GM12878 (cell line): Measurements from ENCODE around the gene PACSIN3. TPM values are rescaled to one million over a fixed set of nuclear protein-coding genes. Genes with fewer than 3 reads are reported as not detected.
"Not testable (repeated sequence)": the region's sequence is repeated elsewhere in the genome, so short reads cannot be mapped to it uniquely, and the experiment has no call there.

Experiments used
- ATAC-seq: fragments of 200-7000 bp; cut with Tn5 transposase; 3 replicates; pipeline ENCODE4 v1.9.1; 2020; ENCODE audit warnings: mild to moderate bottlenecking, moderate library complexity
- BruUV-seq: library from RNA; stranded (reverse); fragments of 400-500 nt; replicated peaks from 2 replicates; lab custom pipeline; 2021; lab: Mats Ljungman, UMichigan
- CTCF ChIA-PET: fragments of 300-600 bp; sonication (Branson Sonifier 250); formaldehyde crosslinking; extraction: SDS; loops from one replicate; lab custom pipeline; 2021; ENCODE audit warnings: inconsistent platforms; lab: Yijun Ruan, JAX
- POLR2A ChIA-PET: fragments of 350-600 bp; formaldehyde crosslinking; extraction: SDS; loops from one replicate; lab custom pipeline; 2021; ENCODE audit warnings: inconsistent platforms; lab: Charles Lee
- RAD21 ChIA-PET: fragments of 300-600 bp; sonication (Branson Sonifier 250); formaldehyde crosslinking; loops from one replicate; lab custom pipeline; 2023; ENCODE audit warnings: antibody characterized with exemption; ENCODE audit not compliant: unreplicated experiment; lab: Charles Lee
- SMC1A ChIA-PET: fragments of 300-600 bp; sonication (Branson Sonifier 250); formaldehyde crosslinking; loops from one replicate; lab custom pipeline; 2023; ENCODE audit not compliant: unreplicated experiment, uncharacterized antibody; lab: Charles Lee
- DNase-seq: peaks from one replicate; pipeline ENCODE4 v3.0.0-alpha.2; 2011; ENCODE audit warnings: low read depth, low spot score
- FAIRE-seq: peaks from 3 replicates; lab custom pipeline; 2011; peaks lifted over from hg19 to GRCh38; lab: Jason Lieb, UNC
- H2AFZ ChIP-seq: 2 replicates; pipeline ENCODE4 v1.6.0; 2011; ENCODE audit warnings: low read depth, low read length, control low read depth; ENCODE audit not compliant: control insufficient read depth
- H3K27ac ChIP-seq: 2 replicates; pipeline ENCODE4 v1.5.1; 2011; ENCODE audit warnings: control low read depth; ENCODE audit not compliant: control insufficient read depth, insufficient read depth
- H3K27me3 ChIP-seq, 2 experiments: replicated peaks in 1 of 2; 2 replicates each; pipeline versions ENCODE4 v1.6.0 to v1.6.1; 2011; ENCODE audit warnings: low read length in 1 of 2; ENCODE audit not compliant: control insufficient read depth in 2 of 2, insufficient read depth in 2 of 2
- H3K36me3 ChIP-seq, 2 experiments: 2 replicates each; pipeline ENCODE4 v1.5.1; 2011; ENCODE audit warnings: low read length in 1 of 2; ENCODE audit not compliant: control insufficient read depth in 2 of 2, insufficient read depth in 2 of 2
- H3K4me1 ChIP-seq: 2 replicates; pipeline ENCODE4 v1.6.1; 2011; ENCODE audit warnings: mild to moderate bottlenecking, low read length, moderate library complexity, mixed read lengths; ENCODE audit not compliant: control insufficient read depth, insufficient read depth
- H3K4me2 ChIP-seq: 2 replicates; pipeline ENCODE4 v1.6.0; 2011; ENCODE audit warnings: control low read depth; ENCODE audit not compliant: control insufficient read depth, insufficient read depth
- H3K4me3 ChIP-seq: fragments of 200-600 bp; sonication (generic); 2 replicates; pipeline ENCODE4 v1.5.1; 2016
- H3K79me2 ChIP-seq: 2 replicates; pipeline ENCODE4 v1.6.0; 2011; ENCODE audit warnings: low read length; ENCODE audit not compliant: control insufficient read depth, insufficient read depth
- H3K9ac ChIP-seq: 2 replicates; pipeline ENCODE4 v1.8.0; 2011; ENCODE audit warnings: low read length, control low read depth, mixed read lengths; ENCODE audit not compliant: control insufficient read depth, insufficient read depth
- H3K9me3 ChIP-seq: replicated peaks from 3 replicates; pipeline ENCODE4 v1.5.1; 2011; ENCODE audit warnings: mild to moderate bottlenecking, low read length; ENCODE audit not compliant: control insufficient read depth, insufficient read depth
- H4K20me1 ChIP-seq: 2 replicates; pipeline ENCODE4 v1.6.0; 2011; ENCODE audit not compliant: control insufficient read depth, insufficient read depth
- GATAD2B ChIP-seq: fragments of 450-650 bp; conservative IDR thresholded peaks from 2 replicates; pipeline ENCODE4 v1.6.1; 2017; ENCODE audit warnings: low read depth, mild to moderate bottlenecking, moderate library complexity
- IKZF1 ChIP-seq: fragments of 450-650 bp; conservative IDR thresholded peaks from 2 replicates; pipeline ENCODE4 v1.6.1; 2017; ENCODE audit warnings: antibody characterized with exemption, mild to moderate bottlenecking
- JUNB ChIP-seq: IDR thresholded peaks from 2 replicates; pipeline ENCODE4 v1.6.1; 2016; ENCODE audit warnings: antibody characterized with exemption, mild to moderate bottlenecking
- RFX5 ChIP-seq: IDR thresholded peaks from 2 replicates; pipeline ENCODE4 v1.6.1; 2011; ENCODE audit warnings: low read depth, low read length, improper control_type of control experiment
- WGBS: methylation state at CpG from one replicate; pipeline ENCODE4 v1.1.6; 2016; ENCODE audit warnings: low lambda C conversion rate; ENCODE audit not compliant: insufficient replicate concordance, insufficient coverage; ENCODE audit errors: missing lambda C conversion rate; 5-methylcytosine and 5-hydroxymethylcytosine counted together
- in situ Hi-C: fragments of 300-500 bp; cut with MboI; formaldehyde crosslinking; loops from 9 replicates; pipeline ENCODE4 v1.14.3; 2018; ENCODE audit warnings: mixed read lengths
- intact Hi-C: fragments of 100-400 bp; cut with micrococcal nuclease; formaldehyde crosslinking; loops from one replicate; pipeline ENCODE4 v1.14.2; 2022; ENCODE audit not compliant: unreplicated experiment
- polyA plus RNA-seq, 11 experiments: library from polyadenylated mRNA; depleted of rRNA in 4 of 11; unstranded in 6 of 11; stranded (reverse) in 5 of 11; fragments of >200 nt; fragmentation: Nextera tagmentation in 4 of 11; fragmentation: Illumina TruSeq in 1 of 11; extraction: Ambion mirVana in 4 of 11; extraction: Trizol in 1 of 11; gene quantifications; 1 replicate in 1 of 11; 2 replicates in 10 of 11; pipeline versions ENCODE4 v1.2.1 to v1.2.3, GENCODE V29; 2011 to 2016; ENCODE audit warnings: inconsistent platforms in 2 of 11, missing spikeins in 2 of 11, low read depth in 1 of 11
- total RNA-seq, 4 experiments: library from RNA; depleted of rRNA in 3 of 4; stranded (reverse); fragments of >200 nt in 3 of 4; fragmentation: Illumina TruSeq in 1 of 4; extraction: Trizol in 1 of 4; gene quantifications; 2 replicates each; pipeline versions ENCODE4 v1.2.1 to v1.2.3, GENCODE V29; 2013 to 2021
- TF ChIP-seq, protein P1 (sequence below): fragments of 450-650 bp; IDR thresholded peaks from 2 replicates; pipeline ENCODE4 v1.6.1; 2014; ENCODE audit warnings: mild to moderate bottlenecking

The PACSIN3 gene
- total and polyA plus RNA-seq, 10 of the 15 experiments (the other 5 are each of a cell fraction or from before 2014, with no cell fraction given) = 0.05 to 0.82 (median 0.22) TPM; not detected in 1

DNA sequence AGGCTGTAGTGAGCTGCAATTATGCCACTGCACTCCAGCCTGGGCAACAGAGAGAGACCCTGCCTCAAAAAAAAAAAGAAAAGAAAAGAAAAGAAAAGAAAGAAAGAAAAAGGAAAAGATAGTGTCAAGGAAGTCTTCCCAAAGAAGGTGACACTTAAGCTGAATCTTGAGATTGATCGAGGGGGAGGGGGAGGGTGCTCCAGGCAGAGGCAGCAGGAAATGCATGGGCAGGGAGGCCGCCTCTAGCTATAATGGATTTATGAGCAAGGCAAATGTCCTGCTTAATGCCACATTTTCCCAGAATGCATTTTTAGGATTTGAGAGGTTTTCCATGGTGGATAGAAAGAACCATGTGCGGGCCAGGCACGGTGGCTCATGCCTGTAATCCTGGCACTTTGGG lies 14.8 kb upstream of the PACSIN3 start:
- Histone ChIP-seq H3K4me2 (no peak overlapping the region), H3K4me3 (no peak overlapping the region), H3K9ac (no peak overlapping the region), H3K36me3 (no peaks in the 10 kb centered on the region), H3K4me1 (no peaks in the 10 kb centered on the region), H4K20me1 (no peaks in the 10 kb centered on the region), H3K27me3 (no peaks in the 10 kb centered on the region), H3K79me2 (no peaks in the 10 kb centered on the region), H3K9me3 (no peaks in the 10 kb centered on the region), H3K27ac (no peak overlapping the region), H2AFZ (no peak overlapping the region)
- no peak for FAIRE-seq
- ChIA-PET RAD21 (no interaction called here), POLR2A (interaction anchor here (0.6 kb wide), 1 partner anchor 105 kb away, joined by 3 read pairs; no protein-coding TSS in a partner anchor), CTCF (interaction anchor here (0.6 to 1.3 kb wide), 2 partner anchors 19 to 59 kb away, joined by 3 read pairs; no protein-coding TSS in a partner anchor), SMC1A (interaction anchor here (0.9 kb wide), 1 partner anchor 13 kb away, joined by 4 read pairs; no protein-coding TSS in a partner anchor)
- no peak for DNase-seq
- 66% methylated on average over 4 of the region's 4 CpGs for WGBS
- ATAC-seq = no peak
- BruUV-seq = no TSS peak
- intact Hi-C loops = no loop called here
- TF ChIP-seq RFX5 = no peak
- TF ChIP-seq, protein P1, sequence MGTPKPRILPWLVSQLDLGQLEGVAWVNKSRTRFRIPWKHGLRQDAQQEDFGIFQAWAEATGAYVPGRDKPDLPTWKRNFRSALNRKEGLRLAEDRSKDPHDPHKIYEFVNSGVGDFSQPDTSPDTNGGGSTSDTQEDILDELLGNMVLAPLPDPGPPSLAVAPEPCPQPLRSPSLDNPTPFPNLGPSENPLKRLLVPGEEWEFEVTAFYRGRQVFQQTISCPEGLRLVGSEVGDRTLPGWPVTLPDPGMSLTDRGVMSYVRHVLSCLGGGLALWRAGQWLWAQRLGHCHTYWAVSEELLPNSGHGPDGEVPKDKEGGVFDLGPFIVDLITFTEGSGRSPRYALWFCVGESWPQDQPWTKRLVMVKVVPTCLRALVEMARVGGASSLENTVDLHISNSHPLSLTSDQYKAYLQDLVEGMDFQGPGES = no peak
- TF ChIP-seq GATAD2B = no peak
- no peak for TF ChIP-seq JUNB
- TF ChIP-seq IKZF1 = no peak
- in situ Hi-C loops = no loop called here

DNA sequence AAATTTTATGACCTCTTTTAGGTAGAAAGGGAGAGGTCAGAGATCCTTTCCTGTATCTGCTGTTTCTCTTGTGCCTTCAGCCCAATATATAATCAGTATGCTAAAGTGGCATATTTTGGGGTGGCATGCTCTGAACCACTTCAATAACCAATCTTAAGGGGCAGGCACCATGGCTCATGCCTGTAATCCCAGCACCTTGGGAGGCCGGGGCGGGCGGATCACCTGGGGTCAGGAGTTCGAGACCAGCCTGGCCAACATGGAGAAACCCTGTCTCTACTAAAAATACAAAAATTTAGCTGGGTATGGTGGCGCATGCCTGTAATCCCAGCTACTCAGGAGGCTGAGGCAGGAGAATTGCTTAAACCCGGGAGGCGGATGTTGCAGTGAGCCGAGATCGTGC lies 11.9 kb upstream of the PACSIN3 start:
- H3K36me3 ChIP-seq, in situ Hi-C loops, CTCF ChIA-PET, RAD21 ChIA-PET, ATAC-seq, POLR2A ChIA-PET, H3K79me2 ChIP-seq, H3K9me3 ChIP-seq, intact Hi-C loops, H3K27me3 ChIP-seq, H3K27ac ChIP-seq, FAIRE-seq, SMC1A ChIA-PET, H3K4me1 ChIP-seq, H2AFZ ChIP-seq, H4K20me1 ChIP-seq, BruUV-seq, H3K4me3 ChIP-seq, DNase-seq, H3K9ac ChIP-seq, H3K4me2 ChIP-seq: not testable (repeated sequence)
- WGBS = 74% methylated on average over 9 of the region's 9 CpGs
